CD4-positive, alpha-beta memory T cell (primary cell): ENCODE results near the gene PREX1. TPM values are rescaled to one million over a fixed set of nuclear protein-coding genes. Genes with fewer than 3 reads are reported as not detected.
"Not testable (repeated sequence)": the region's sequence is repeated elsewhere in the genome, so short reads cannot be mapped to it uniquely, and the experiment has no call there.

Source experiments
- CTCF ChIA-PET: fragments of 350-600 bp; sonication (Branson Sonifier 250); formaldehyde crosslinking; loops from one replicate; lab custom pipeline; 2021; ENCODE audit warnings: inconsistent platforms; ENCODE audit not compliant: partially characterized antibody; lab: Charles Lee
- POLR2A ChIA-PET: fragments of 350-600 bp; sonication (Branson Sonifier 250); formaldehyde crosslinking; loops from one replicate; lab custom pipeline; 2021; ENCODE audit not compliant: partially characterized antibody; lab: Charles Lee
- DNase-seq, 5 donors: peaks; one replicate each; pipeline versions ENCODE4 v3.0.0 to v3.0.0-alpha.2; 2020 to 2022; ENCODE audit warnings: mixed read lengths in 1 of 5
- H3K27ac ChIP-seq: one replicate; pipeline ENCODE4 v1.7.0; 2013; ENCODE audit warnings: low read depth, low read length
- H3K27me3 ChIP-seq: 2 replicates; pipeline ENCODE4 v1.7.0; 2013; ENCODE audit warnings: mild to moderate bottlenecking, low read length, moderate library complexity; ENCODE audit not compliant: insufficient read depth
- H3K36me3 ChIP-seq: 2 replicates; pipeline ENCODE4 v1.7.0; 2013; ENCODE audit warnings: mild to moderate bottlenecking, low read length, moderate library complexity; ENCODE audit not compliant: insufficient read depth
- H3K4me1 ChIP-seq: 2 replicates; pipeline ENCODE4 v1.7.0; 2013; ENCODE audit warnings: mild to moderate bottlenecking, low read length, moderate library complexity; ENCODE audit not compliant: insufficient read depth
- H3K4me3 ChIP-seq, 2 donors: one replicate each; pipeline ENCODE4 v1.7.0; 2013; ENCODE audit warnings: low read length in 2 of 2, mild to moderate bottlenecking in 1 of 2
- H3K9me3 ChIP-seq, 2 donors: one replicate each; pipeline ENCODE4 v1.7.0; 2013; ENCODE audit warnings: low read length in 2 of 2, control low read depth in 1 of 2; ENCODE audit not compliant: control insufficient read depth in 1 of 2
- H3K27ac Mint-ChIP-seq, 7 donors: one replicate each; pipeline ENCODE4 v1.8.0; 2020 to 2021; ENCODE audit warnings: mixed read lengths in 7 of 7, mild to moderate bottlenecking in 6 of 7, inconsistent platforms in 3 of 7, moderate library complexity in 3 of 7
- H3K27me3 Mint-ChIP-seq, 2 donors: one replicate each; pipeline ENCODE4 v1.8.0; 2020 to 2021; ENCODE audit warnings: mixed read lengths in 2 of 2
- H3K36me3 Mint-ChIP-seq, 2 donors: one replicate each; pipeline ENCODE4 v1.8.0; 2020 to 2021; ENCODE audit warnings: mixed read lengths in 2 of 2, inconsistent platforms in 1 of 2, mild to moderate bottlenecking in 1 of 2
- H3K4me1 Mint-ChIP-seq, 4 donors: one replicate each; pipeline ENCODE4 v1.8.0; 2020 to 2021; ENCODE audit warnings: mixed read lengths in 4 of 4, mild to moderate bottlenecking in 1 of 4
- H3K4me3 Mint-ChIP-seq, 8 donors: one replicate each; pipeline ENCODE4 v1.8.0; 2020 to 2021; ENCODE audit warnings: mixed read lengths in 8 of 8, mild to moderate bottlenecking in 7 of 8, moderate library complexity in 6 of 8, inconsistent platforms in 3 of 8
- H3K9me3 Mint-ChIP-seq, 8 donors: one replicate each; pipeline ENCODE4 v1.8.0; 2020 to 2021; ENCODE audit warnings: mixed read lengths in 8 of 8, mild to moderate bottlenecking in 5 of 8, inconsistent platforms in 3 of 8, moderate library complexity in 1 of 8
- intact Hi-C: fragments of 100-400 bp; cut with micrococcal nuclease; formaldehyde crosslinking; loops from one replicate; pipeline ENCODE4 v1.15.1; 2023
- polyA plus RNA-seq, 2 donors: library from polyadenylated mRNA; unstranded; fragments of 300-500 nt; fragmentation: Illumina TruSeq; gene quantifications; one replicate each; pipeline ENCODE4 v1.2.3, GENCODE V29; 2021
- total RNA-seq, 2 experiments: library from RNA; stranded (reverse); gene quantifications; one replicate each; pipeline ENCODE4 v1.2.3, GENCODE V29; 2021

The PREX1 gene
- total and polyA plus RNA-seq, 4 experiments from 2014 or later = 10.6 to 165 (median 122) TPM

GRCh38 chr20:48777821-48778220 lies 50.0 kb downstream of the PREX1 start:
- H3K27me3 ChIP-seq = no peaks in the 10 kb centered on the region
- H3K36me3 ChIP-seq = no peaks in the 10 kb centered on the region
- no peak overlapping the region for H3K4me3 ChIP-seq
- CTCF ChIA-PET = interaction anchor here (1.4 kb wide), 1 partner anchor 23 kb away, joined by 3 read pairs; no protein-coding TSS in a partner anchor
- POLR2A ChIA-PET = interaction anchor here (1.2 kb wide), 1 partner anchor 58 kb away, joined by 3 read pairs; no protein-coding TSS in a partner anchor
- peak overlapping the region; percentile 33 for H3K27ac ChIP-seq
- peaks cover 25 to 40% of the 10 kb centered on the region in 2 donors for H3K36me3 Mint-ChIP-seq
- no peaks in the 10 kb centered on the region for H3K27me3 Mint-ChIP-seq
- H3K4me1 Mint-ChIP-seq = peaks cover 50 to 55% (median 53%) of the 10 kb centered on the region in 4 donors
- no peaks in the 10 kb centered on the region for H3K9me3 ChIP-seq
- H3K4me3 Mint-ChIP-seq = no peak overlapping the region
- peaks cover 0 to 7% (median 0%) of the 10 kb centered on the region in 8 donors for H3K9me3 Mint-ChIP-seq
- intact Hi-C loops = no loop called here
- H3K4me1 ChIP-seq = peaks cover 85% of the 10 kb centered on the region
- peak overlapping the region in 6 of 7 donors; percentile 51 to 87 (median 78) for H3K27ac Mint-ChIP-seq
- DNase-seq = no peak

- peaks cover 84% of the 10 kb centered on the region for H3K4me1 ChIP-seq
- Mint-ChIP-seq H3K9me3 (peaks cover 0 to 7% (median 0%) of the 10 kb centered on the region in 8 donors), H3K36me3 (peaks cover 25 to 42% of the 10 kb centered on the region in 2 donors), H3K27ac (peak overlapping the region; percentile 51 to 83 (median 80)), H3K27me3 (no peaks in the 10 kb centered on the region), H3K4me3 (peak overlapping the region in 3 of 8 donors; percentile 8 to 45 (median 35)), H3K4me1 (peaks cover 58 to 61% (median 59%) of the 10 kb centered on the region in 4 donors)
- no peak overlapping the region for H3K4me3 ChIP-seq
- no peak for DNase-seq
- intact Hi-C loops = no loop called here
- H3K36me3 ChIP-seq = no peaks in the 10 kb centered on the region
- POLR2A ChIA-PET = interaction anchor here (0.5 to 1.2 kb wide), 2 partner anchors 34 to 58 kb away, joined by 3 read pairs; no protein-coding TSS in a partner anchor
- H3K9me3 ChIP-seq = no peaks in the 10 kb centered on the region
- CTCF ChIA-PET = interaction anchor here (1.4 kb wide), 1 partner anchor 23 kb away, joined by 3 read pairs; no protein-coding TSS in a partner anchor
- H3K27me3 ChIP-seq = no peaks in the 10 kb centered on the region
- peak overlapping the region; percentile 33 for H3K27ac ChIP-seq
Observed at GRCh38 chr20:48777005-48777404, 50.8 kb downstream of the PREX1 start.

- intact Hi-C loops = no loop called here
- peaks cover 83% of the 10 kb centered on the region for H3K4me1 ChIP-seq
- peak overlapping the region in 6 of 7 donors; percentile 17 to 83 (median 81) for H3K27ac Mint-ChIP-seq
Observed at GRCh38 chr20:48776306-48776705, 51.5 kb downstream of the PREX1 start.

GRCh38 chr20:48775545-48775944 lies 52.3 kb downstream of the PREX1 start:
- DNase-seq, intact Hi-C loops, H3K9me3 ChIP-seq, H3K36me3 ChIP-seq, H3K27me3 ChIP-seq, H3K9me3 Mint-ChIP-seq, H3K27me3 Mint-ChIP-seq, H3K4me3 ChIP-seq: not testable (repeated sequence)
- peaks cover 25 to 39% of the 10 kb centered on the region in 2 donors for H3K36me3 Mint-ChIP-seq
- ChIA-PET POLR2A (interaction anchor here (1.3 to 1.4 kb wide), 2 partner anchors 36 to 37 kb away, joined by 3 read pairs; no protein-coding TSS in a partner anchor), CTCF (interaction anchor here (1.2 to 1.3 kb wide), 2 partner anchors 101 to 129 kb away, joined by 3 to 4 read pairs; no protein-coding TSS in a partner anchor)
- peaks cover 55 to 71% (median 64%) of the 10 kb centered on the region in 4 donors for H3K4me1 Mint-ChIP-seq
- Histone ChIP-seq H3K4me1 (peaks cover 83% of the 10 kb centered on the region), H3K27ac (peak overlapping the region; percentile 33)
- H3K27ac Mint-ChIP-seq = peak overlapping the region; percentile 38 to 91 (median 81)
- peak overlapping the region in 3 of 8 donors; percentile 17 to 65 (median 50) for H3K4me3 Mint-ChIP-seq

More at GRCh38 chr20:48776306-48776705, 51.5 kb downstream of the PREX1 start:
- H3K9me3 ChIP-seq = no peaks in the 10 kb centered on the region
- peaks cover 0 to 7% (median 0%) of the 10 kb centered on the region in 8 donors for H3K9me3 Mint-ChIP-seq
- peak overlapping the region; percentile 33 for H3K27ac ChIP-seq
- peaks cover 55 to 63% (median 62%) of the 10 kb centered on the region in 4 donors for H3K4me1 Mint-ChIP-seq
- no peak for DNase-seq
- no peak overlapping the region for H3K4me3 ChIP-seq
- H3K27me3 Mint-ChIP-seq = no peaks in the 10 kb centered on the region
- H3K36me3 Mint-ChIP-seq = peaks cover 25 to 42% of the 10 kb centered on the region in 2 donors
- H3K4me3 Mint-ChIP-seq = peak overlapping the region in 1 of 8 donors; percentile 8
- ChIA-PET CTCF (interaction anchor here (1.4 kb wide), 1 partner anchor 22 kb away, joined by 3 read pairs; no protein-coding TSS in a partner anchor), POLR2A (interaction anchor here (1.3 kb wide), 1 partner anchor 36 kb away, joined by 3 read pairs; no protein-coding TSS in a partner anchor)
- no peaks in the 10 kb centered on the region for H3K27me3 ChIP-seq
- no peaks in the 10 kb centered on the region for H3K36me3 ChIP-seq

- intact Hi-C loops = no loop called here
- peak overlapping the region in 5 of 8 donors; percentile 1 to 65 (median 59) for H3K4me3 Mint-ChIP-seq
Observed at GRCh38 chr20:48774696-48775095, 53.1 kb downstream of the PREX1 start.

GRCh38 chr20:48773837-48774418 lies 53.9 kb downstream of the PREX1 start:
- Mint-ChIP-seq H3K4me1 (peaks cover 59 to 87% (median 74%) of the 10 kb centered on the region in 4 donors), H3K27me3 (no peaks in the 10 kb centered on the region), H3K27ac (peak overlapping the region; percentile 81 to 95 (median 91)), H3K36me3 (peaks cover 16 to 34% of the 10 kb centered on the region in 2 donors), H3K4me3 (peak overlapping the region in 7 of 8 donors; percentile 51 to 73 (median 59)), H3K9me3 (peaks cover 0 to 3% (median 0%) of the 10 kb centered on the region in 8 donors)
- CTCF ChIA-PET = no interaction called here
- no peak for DNase-seq
- intact Hi-C loops = no loop called here
- Histone ChIP-seq H3K4me3 (no peak overlapping the region), H3K9me3 (no peaks in the 10 kb centered on the region), H3K27ac (peak overlapping the region; percentile 23), H3K36me3 (no peaks in the 10 kb centered on the region), H3K4me1 (peaks cover 90% of the 10 kb centered on the region), H3K27me3 (no peaks in the 10 kb centered on the region)
- POLR2A ChIA-PET = interaction anchor here (0.8 to 1.3 kb wide), 5 partner anchors 12 to 53 kb away, joined by 3 to 4 read pairs (median 3); no protein-coding TSS in a partner anchor

More at GRCh38 chr20:48774696-48775095, 53.1 kb downstream of the PREX1 start:
- H3K9me3 Mint-ChIP-seq = peaks cover 0 to 7% (median 0%) of the 10 kb centered on the region in 8 donors
- no peaks in the 10 kb centered on the region for H3K27me3 ChIP-seq
- ChIA-PET POLR2A (interaction anchor here (0.8 to 1.4 kb wide), 3 partner anchors 13 to 52 kb away, joined by 3 to 4 read pairs (median 3); no protein-coding TSS in a partner anchor), CTCF (interaction anchor here (1.2 to 1.3 kb wide), 2 partner anchors 102 to 130 kb away, joined by 3 to 4 read pairs; no protein-coding TSS in a partner anchor)
- H3K36me3 Mint-ChIP-seq = peaks cover 23 to 33% of the 10 kb centered on the region in 2 donors
- peaks cover 55 to 79% (median 68%) of the 10 kb centered on the region in 4 donors for H3K4me1 Mint-ChIP-seq
- peak overlapping the region; percentile 70 to 91 (median 83) for H3K27ac Mint-ChIP-seq
- H3K27ac ChIP-seq = peak overlapping the region; percentile 23
- H3K27me3 Mint-ChIP-seq = no peaks in the 10 kb centered on the region
- no peak overlapping the region for H3K4me3 ChIP-seq
- H3K9me3 ChIP-seq = no peaks in the 10 kb centered on the region
- H3K36me3 ChIP-seq = no peaks in the 10 kb centered on the region
- H3K4me1 ChIP-seq = peaks cover 85% of the 10 kb centered on the region
- DNase-seq = no peak
